ENCODE measurements around the gene VGLL4.

DNA sequence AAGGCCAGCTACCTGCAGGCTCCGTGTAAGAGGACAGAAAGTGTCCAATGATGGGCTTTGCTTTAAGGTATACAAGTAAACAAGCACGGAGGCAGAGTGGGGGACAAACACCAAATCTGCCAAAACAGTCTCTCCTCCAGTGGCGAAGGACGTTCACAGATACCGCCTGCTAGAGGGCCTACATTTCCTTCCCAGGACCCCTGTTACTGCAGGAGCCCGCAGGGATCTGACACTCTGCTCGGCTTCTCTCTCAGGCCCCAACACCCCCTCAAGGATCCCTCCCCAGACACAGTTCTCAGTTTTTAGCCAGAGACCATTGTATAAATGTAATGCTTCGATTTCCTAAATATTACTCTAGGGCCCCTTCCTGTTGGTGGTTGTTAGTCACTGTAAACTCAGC, 46.0 kb upstream of the VGLL4 start:
- TF ChIP-seq, protein P1, sequence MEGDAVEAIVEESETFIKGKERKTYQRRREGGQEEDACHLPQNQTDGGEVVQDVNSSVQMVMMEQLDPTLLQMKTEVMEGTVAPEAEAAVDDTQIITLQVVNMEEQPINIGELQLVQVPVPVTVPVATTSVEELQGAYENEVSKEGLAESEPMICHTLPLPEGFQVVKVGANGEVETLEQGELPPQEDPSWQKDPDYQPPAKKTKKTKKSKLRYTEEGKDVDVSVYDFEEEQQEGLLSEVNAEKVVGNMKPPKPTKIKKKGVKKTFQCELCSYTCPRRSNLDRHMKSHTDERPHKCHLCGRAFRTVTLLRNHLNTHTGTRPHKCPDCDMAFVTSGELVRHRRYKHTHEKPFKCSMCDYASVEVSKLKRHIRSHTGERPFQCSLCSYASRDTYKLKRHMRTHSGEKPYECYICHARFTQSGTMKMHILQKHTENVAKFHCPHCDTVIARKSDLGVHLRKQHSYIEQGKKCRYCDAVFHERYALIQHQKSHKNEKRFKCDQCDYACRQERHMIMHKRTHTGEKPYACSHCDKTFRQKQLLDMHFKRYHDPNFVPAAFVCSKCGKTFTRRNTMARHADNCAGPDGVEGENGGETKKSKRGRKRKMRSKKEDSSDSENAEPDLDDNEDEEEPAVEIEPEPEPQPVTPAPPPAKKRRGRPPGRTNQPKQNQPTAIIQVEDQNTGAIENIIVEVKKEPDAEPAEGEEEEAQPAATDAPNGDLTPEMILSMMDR (IDR thresholded peaks at IDR 0.05) = no peak
- TF ChIP-seq EZH2 (IDR thresholded peaks at IDR 0.05) (no peak), EZH2phosphoT487 (IDR thresholded peaks at IDR 0.05) (no peak)

All from neural progenitor cell (in vitro differentiated cells).